ENCODE measurements around the gene CLDN24.
"Not testable (repeated sequence)": the region's sequence is repeated elsewhere in the genome, so short reads cannot be mapped to it uniquely, and the experiment has no call there.

The CLDN24 gene

DNA sequence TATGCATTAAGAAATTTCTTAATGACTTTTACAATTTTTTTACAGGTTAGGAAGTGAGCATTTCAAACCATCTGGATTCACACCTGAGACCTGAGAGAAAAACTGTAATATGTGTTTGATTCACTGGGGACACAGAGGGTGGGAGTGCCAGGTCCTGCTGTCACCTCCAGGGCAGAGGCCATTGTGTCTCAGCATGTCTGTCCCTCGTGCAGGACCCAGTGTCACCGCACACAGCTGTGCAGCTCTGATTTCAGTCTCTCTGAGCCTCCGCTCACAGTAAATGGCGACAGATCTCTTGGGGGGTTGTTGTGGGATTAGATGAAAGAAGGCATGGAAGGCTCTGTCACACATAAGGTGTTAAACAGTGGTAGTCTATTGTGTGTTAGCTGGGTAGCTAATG is 23.0 kb upstream of the CLDN24 start:
- no peak for DNase-seq

DNA sequence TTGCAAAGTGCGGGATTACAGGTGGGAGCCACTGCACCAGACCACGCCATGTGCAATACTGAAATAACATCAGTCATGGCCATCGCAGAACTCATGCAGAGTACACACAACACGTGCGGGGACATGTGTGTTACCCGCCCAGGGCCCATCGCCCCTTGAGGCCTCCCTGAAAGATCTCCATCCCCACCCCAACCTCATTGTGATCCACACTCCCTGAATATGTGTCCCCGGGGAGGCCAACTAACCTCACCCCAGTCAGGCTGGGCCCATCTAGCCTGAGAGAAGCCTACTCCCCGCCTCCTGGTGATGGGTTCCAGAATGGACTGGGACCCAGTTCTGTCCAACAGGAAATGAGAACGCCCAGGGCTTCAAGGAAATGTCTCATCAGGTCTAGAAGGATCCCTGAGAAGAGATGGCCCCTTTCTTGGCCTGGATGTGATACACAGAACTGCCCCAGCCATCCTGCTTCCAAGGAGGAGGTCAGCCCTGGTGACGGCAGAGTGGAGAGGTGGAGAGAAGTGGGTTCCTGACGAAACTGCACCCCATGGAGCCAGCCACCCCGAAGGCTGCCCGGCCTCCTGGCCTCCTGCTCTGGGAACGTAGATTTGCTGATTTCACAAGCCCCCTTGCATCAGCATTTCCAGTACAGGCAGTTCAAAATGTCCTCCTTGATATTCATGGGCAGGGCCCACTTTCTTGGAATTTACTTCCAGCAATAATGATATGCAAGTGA is 22.5 kb upstream of the CLDN24 start:
- no peak for DNase-seq

DNA sequence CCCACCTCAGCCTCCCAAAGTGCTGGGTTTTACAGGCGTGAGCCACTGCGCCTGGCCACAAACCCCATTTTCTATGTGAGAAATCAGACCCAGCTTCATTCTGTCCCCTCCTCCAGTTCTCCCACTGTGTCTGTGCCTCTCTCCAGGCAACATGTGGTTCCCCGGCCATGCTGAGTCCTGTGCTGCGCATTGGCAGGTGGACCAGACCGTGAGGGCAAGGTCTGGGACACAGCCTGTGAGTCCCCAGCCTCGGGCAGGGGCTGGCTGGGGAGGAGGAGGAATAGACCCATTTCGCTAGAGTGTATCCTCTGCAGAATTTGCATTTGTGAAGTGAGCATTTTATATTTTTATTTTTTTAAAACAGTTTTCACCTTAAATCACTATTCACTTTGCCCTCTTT is 21.5 kb upstream of the CLDN24 start:
- no peak for DNase-seq

DNA sequence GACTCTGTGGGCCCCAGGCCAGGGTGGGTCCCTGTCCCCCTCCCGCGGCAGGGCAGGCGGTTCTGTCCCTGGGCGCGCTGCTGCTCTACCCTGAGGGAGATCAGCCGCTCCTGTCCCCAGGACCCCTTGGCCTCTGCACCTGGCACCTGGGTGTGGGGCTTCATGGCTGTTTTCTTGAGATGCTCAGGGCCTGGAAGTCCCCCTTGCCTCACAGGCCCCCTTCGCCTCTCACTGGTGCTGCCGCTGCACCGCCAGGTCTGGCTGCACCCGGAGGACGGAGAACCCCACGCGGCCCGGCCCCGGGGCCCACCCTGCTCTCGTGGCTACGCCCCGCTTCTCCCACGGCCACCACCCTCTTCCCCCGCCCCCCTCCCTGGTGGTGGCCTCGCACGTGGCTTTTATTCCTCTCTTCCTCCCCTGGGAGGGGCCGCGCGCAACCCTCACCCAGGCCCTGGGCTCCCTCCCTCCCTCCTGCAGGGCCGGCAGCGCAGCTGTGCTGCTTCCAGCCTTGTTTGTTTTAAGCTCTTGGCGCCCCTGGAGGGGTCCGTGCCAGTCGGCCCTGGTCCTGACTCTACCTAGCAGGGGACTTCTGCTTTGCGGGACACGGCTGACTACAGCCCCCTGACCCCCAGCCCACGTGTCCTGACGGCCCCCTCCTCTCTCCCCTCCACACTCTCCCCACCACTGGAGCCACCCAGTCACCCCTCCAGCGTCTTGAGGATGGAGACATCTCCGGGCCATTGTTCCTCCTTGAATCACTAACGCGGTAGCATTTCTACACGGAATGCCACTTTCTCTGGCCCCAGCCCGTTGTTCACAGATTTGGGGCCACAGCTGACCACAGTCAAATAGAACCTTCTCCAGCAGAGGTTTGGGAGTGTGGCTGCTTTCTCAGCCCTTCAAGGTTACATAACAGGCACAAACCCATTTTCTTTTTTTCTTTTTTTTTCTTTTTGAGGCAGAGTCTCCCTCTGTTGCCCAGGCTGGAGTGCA is 20.6 kb upstream of the CLDN24 start:
- DNase-seq, result no peak

DNA sequence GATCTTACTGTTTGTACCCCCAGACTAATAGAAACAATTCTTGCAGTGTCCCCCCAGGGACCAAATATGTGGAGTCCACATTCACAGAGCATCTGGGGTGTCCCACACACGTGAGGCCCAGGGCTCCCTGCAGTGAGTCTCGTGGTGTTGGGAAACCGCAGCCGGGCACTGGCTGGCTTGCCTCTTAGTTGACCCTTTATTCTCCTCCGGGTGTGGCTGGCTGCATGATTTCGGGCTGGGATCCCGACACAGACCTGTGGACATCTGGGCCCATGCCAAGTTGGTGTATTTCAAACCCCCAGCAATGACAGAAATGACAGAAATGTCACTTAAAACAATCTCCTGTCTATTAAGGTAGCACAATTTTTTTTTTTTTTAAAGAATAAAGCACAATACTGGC is 15.6 kb upstream of the CLDN24 start:
- no peak for DNase-seq

DNA sequence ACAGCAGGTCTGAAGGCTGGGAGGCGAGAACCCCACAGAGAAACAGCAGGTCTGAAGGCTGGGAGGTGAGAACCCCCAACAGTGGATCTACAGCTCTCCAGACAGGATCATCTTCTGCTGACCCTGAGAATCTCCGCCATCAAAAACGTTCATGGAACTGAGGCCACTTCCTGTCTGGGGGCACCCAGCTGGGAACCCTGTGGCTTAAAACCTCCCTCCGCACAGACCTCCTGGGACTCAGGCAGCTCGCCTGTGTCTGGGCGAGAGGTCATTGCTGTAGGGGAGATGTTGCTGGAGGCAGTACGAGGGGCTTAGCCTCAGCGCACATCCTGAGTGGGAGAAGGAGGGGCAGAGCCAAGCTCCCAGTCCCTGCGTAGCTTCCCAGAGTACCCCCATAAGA is 15.1 kb upstream of the CLDN24 start:
- no peak for DNase-seq

DNA sequence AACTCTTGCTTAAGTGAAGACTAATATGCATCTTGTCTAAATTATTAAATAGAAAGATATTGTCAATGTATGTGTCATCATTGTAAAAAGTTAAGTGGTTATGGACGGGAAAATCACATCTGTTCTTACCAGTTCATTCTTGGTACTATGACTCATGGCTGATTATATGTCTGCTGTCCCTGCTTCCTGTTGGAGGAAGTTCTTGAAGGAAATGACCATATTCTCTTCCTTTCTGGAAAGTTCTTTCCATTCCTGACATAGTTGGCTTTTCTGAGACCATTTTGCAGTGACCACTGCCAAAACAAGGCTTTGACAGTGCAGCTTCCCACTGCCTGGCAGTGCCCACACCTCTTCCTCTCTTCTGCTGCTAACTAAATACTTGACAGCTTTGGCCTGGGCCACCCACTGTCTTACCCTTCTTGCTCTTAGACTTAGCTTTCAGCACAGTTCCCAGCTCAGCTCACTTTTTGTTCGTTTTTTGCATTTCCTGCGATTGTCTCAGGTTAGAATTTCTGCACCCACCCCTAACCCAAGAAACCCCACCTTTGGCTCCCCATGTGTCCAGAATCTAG is 13.2 kb upstream of the CLDN24 start:
- DNase-seq, result no peak

DNA sequence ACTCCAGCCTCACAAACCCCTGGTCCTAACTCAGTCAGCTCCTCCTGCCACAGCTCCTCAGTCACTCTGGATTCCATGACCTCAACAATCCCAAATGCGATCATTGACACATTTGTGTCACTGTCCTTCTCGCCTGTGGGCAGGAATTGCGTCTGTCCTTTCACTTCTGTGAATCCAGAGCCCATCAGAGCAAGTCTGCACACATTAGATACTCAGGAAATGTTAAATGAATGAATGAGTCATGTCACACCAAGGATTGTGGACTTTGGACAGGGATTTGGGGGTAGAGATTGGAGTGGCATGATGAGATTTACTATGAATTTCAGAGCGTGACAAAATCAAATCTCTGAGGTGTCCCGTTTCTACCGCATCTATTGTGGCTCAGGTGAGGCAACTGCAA is 11.8 kb upstream of the CLDN24 start:
- DNase-seq, result no peak

DNA sequence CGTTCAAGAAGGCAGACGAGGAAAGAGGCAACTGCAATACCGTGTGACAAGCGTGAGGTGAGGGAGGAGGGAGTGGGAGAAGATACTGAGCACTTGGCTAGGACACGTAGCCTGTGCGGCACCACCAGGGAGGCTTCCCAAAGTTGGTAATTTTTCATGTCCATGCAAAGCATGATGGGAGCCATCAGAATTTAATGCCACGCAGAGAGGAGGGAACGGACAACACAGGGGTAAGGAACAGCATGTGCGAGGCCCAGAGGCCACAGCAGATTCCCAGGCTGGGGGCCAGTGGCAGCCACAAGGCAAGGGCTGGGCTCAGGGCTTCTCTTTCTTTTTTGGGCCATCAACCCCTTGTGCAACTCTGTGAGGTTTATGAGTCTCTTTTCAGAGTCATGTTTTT is 11.0 kb upstream of the CLDN24 start:
- DNase-seq, result no peak

DNA sequence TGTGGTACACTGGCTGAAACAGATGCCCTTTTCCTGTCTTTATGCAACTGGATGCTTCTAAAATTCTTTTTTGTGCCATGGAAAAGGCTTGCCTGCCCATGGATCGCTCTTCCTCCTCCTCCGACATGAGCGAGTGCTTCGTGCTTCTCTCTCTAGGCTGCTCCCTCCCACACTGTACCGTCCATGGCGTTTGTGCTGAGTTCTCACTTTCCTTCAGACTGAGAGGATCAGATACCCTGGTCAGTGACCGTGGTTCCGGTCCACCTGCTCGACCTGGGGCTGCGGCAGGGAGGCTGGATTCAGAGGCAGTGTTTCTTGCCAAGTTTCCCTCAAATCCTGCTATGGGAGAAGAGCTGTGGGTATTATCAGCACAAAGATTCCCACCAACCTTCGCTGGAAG is 10.2 kb upstream of the CLDN24 start:
- no peak for DNase-seq

DNA sequence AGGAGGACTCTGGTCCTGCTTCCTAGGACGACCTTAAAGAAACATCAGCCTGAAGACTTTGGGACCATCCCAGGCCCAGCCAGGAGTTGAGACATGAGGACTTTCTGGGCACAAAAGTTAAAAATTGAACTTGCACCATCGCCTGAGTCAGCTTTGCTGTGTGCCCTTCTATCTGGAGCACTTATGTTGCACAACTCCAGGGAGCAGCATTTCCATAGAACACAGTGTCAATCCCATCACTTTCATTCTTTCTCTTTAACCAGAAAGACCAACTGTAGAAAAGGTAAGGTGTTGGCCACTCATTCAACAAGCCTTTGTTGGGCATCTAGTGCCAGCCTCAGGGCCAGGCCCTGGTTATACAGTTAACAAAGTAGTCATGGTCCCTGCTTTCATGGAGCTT is 8.6 kb upstream of the CLDN24 start:
- DNase-seq, result no peak

DNA sequence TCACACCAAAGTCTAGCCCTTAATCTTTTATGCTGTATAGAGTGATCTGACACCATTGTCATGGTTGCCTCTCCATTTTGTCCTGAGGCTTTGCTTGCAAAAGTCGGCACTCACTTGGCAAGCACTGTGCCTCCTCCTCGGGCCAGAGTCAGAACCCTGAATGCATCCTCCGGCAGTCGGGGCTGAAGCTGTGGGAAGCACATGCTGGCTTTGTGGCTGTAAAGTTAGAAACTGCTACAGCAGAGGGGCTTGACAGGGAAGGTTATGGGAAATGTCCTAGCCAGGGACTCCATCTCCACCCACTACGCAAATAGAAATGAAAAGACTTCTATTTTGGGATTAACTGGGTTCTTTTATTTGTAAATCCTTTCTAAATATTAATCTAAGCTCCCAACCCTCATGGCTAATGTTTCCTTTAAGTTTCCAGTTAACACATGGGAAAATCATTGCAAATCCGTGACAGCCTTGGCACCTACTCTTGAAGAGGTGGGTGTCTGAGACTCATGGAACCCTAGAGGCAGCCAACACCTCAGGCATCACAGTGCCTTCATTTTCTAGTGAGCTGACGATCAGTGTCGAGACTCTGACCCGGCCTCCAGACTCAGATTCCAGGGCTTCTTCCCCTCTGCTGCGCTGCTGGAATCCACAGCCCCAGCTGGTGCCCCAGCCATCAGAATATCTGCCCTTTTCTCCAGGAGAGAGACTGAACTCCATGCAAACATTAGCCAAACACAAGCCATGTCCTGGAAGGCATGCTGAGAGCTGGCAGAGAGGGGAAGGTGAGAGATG is 7.9 kb upstream of the CLDN24 start:
- DNase-seq, result no peak

DNA sequence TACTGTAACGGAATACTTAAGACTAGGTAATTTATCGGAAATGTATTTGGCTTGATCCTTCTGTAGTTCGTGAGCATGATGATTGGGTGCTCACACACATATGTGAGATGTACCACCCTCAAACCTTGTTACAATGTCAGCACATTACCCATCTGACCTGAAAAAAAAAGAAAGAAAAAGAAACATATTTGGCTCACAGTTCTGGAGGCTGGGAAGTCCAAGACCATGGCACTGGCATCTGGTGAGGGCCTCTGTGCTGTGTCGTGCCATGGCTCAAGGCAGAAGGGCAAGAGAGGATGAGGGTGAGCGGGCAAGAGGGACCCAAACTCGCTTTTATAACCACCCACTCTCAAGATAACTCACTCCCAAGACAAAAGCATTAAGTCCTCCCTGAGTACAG is 7.0 kb upstream of the CLDN24 start:
- DNase-seq, result no peak

DNA sequence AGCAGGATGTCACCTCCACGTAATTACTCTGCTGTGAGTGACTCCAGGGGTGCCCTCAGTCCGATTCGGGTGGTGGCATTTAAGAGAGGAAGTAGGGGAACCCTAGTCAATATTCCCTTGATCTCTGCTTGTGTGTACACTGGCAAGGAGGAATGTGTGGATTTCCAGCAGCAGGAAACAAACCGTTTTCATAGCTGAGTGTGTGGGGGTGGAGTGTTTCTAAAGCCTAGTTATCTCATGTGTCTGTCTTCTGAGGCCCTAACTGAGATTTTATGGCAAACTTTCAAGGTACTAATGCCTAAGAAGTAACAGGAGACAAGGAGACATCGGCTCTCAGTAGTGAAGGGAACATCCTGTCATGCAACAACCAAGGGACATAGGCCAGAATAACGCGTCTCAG is 6.6 kb upstream of the CLDN24 start:
- no peak for DNase-seq

DNA sequence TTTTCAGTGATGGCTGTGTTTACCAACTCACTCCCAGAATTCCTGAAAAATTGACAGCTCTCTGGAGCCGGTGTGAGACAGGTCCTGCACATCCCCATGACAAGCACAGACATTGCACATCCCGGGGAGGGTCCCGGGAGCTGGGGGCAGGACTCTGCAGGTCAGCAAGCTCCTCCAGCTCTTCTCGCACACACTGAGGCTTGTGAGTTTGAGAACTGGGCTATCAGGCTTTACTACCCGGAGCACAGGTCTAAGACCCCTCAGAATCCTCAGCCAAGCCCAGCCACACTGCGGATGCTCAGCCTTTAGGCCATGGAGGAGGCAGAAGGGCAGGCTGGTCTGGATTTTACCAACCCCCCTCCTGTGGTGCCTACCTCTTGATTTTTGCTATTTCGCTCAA is 5.6 kb upstream of the CLDN24 start:
- no peak for DNase-seq

DNA sequence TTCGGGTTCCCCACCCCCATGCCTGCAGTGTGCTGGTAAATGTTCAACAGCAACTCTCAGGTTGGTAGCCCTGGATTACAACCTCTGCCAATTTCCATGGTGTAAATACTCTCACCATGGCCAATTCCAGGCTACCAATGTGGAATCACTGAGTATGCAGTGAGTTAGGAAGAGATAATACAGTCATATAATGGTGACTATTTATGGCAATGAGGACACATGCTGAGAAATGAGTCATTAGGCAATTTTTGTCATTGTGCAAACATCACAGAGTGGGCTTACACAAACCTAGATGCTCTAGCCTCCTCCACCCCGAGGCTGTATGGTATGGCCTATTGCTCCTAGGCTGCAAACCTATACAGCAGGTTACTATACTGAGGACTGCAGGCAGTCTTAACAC is 4.6 kb upstream of the CLDN24 start:
- DNase-seq, result no peak

DNA sequence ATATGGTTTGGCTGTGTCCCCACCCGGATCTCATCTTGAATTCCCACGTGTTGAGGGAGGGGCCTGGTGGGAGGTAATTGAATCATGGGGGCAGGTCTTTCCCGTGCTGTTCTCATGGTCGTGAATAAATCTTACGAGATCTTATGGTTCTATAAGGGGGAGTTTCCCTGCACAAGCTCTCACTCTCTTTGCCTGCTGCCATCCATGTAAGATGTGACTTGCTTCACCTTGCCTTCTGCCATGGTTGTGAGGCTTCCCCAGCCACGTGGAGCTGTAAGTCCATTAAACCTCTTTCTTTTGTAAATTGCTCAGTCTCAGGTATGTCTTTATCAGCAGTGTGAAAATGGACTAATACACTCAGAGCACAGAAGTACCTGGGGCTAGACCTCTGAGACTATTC is 4.2 kb upstream of the CLDN24 start:
- DNase-seq, result not testable (repeated sequence)

DNA sequence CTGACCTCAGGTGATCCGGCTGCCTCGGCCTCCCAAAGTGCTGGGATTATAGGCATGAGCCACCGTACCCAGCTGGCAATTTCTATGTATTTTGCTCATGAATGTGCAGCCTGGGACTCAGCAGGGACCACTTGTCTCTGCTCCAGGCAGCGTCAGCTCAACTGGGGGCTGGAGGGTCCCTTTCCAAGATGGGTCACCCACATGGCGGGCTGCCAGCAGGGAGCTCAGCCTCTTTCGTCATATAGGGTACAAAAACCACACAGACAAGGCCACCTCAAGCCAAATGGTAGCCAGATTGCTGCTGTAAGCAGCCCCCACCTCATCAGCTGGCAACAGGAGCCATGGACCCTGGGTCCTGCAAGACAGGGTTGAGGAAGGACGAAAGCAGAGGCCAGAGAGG is 2.4 kb upstream of the CLDN24 start:
- DNase-seq, result no peak

DNA sequence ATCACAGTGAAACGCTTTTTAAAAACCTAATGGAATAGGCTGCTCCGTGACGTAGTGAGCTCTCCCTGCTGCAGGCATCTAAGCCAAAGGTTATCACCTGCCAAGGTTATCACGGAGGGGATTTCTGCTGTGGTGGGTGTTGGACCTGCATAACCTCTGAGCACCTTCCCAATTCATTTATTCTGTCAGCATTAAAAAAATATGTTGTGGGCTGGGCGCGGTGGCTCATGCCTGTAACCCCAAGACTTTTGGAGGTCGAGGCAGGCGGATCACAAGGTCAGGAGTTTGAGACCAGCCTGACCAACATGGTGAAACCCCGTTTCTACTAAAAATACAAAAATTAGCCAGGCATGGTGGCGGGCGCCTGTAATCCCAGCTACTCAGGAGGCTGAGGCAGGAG is 1.8 kb upstream of the CLDN24 start:
- not testable (repeated sequence) for DNase-seq

DNA sequence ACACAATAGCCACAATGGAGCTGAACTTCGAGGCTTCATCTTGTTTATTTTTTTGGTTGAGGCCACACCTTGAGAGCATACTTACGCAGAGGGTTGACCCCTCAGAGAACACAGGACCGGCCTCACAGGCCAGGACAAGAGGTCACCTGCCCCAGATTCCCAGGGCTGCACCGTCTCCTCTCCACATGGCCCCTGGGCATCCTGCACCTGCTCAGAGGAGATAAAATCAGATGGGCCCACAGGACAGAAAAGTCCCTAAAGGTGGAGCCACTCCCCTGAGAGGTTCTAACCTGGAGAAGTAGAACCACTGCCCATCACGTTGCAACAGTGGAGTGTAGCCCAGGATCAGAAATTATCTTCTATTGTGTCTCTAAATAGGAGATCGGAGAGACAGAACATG is 1.1 kb upstream of the CLDN24 start:
- DNase-seq, result no peak

DNA sequence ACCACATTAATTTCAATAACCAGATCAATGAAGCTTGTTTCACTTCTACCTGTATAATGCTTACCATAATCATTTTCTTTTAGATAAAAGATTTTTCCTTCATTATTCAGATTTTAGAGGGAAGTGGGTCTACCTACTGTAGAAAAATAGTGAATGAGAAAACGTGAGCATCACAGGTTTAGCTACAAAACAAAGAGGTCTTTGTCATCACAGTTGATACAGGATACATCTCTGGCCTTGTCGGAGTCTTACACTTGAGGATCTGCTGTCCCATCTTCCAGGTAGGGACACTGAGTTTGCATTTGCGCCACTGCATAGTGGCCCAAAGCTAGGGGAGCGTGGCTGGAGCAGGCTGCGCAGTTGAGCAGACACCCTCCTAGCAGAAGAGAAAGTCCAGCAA is 710 bp downstream of the CLDN24 start:
- DNase-seq, result no peak

DNA sequence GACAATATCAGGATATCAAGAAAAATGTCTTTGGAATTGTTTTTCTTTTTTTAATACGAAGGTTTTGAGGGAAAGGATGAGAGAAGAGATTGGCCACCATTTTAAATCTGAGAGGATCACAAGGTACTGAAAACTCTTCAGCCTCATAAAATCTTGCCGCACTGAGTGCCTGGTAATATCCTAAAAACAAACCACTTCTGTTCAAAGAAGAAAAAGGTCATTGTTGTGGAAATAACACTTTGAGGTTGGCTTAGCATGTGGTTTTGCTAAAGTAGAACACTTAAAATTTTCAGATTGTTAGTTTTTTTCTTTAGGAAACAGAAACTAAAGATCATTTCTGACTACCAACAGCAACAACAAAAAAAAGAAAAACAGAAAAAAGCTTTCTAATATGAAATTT is 1.1 kb downstream of the CLDN24 start:
- DNase-seq, result no peak
